Activated B cell treated with CpG ODN at 0.5 μM for 24 hours (primary cell): Measurements from ENCODE around the gene PCOLCE2. TPM values are rescaled to one million over a fixed set of nuclear protein-coding genes. Genes with fewer than 3 reads are reported as not detected.

Experiments used
- ATAC-seq: fragments of 200-7000 bp; cut with Tn5 transposase; one replicate; pipeline ENCODE4 v1.10.0; 2021; ENCODE audit warnings: low read depth, mild to moderate bottlenecking, moderate library complexity
- CTCF ChIA-PET: fragments of 350-600 bp; sonication (Branson Sonifier 250); formaldehyde crosslinking; loops from one replicate; lab custom pipeline; 2021; ENCODE audit warnings: antibody characterized with exemption; lab: Charles Lee
- POLR2A ChIA-PET: fragments of 350-600 bp; sonication (Branson Sonifier 250); formaldehyde crosslinking; loops from one replicate; lab custom pipeline; 2021; ENCODE audit warnings: antibody characterized with exemption; lab: Charles Lee
- DNase-seq: peaks from one replicate; pipeline ENCODE4 v3.0.0; 2022
- H3K27ac Mint-ChIP-seq: one replicate; pipeline ENCODE4 v1.8.0; 2020; ENCODE audit warnings: mixed read lengths
- H3K27me3 Mint-ChIP-seq: one replicate; pipeline ENCODE4 v1.8.0; 2021; ENCODE audit warnings: mixed read lengths
- H3K36me3 Mint-ChIP-seq: one replicate; pipeline ENCODE4 v1.8.0; 2021; ENCODE audit warnings: low read depth, mixed read lengths
- H3K4me1 Mint-ChIP-seq: one replicate; pipeline ENCODE4 v1.8.0; 2021; ENCODE audit warnings: mixed read lengths
- H3K4me3 Mint-ChIP-seq: one replicate; pipeline ENCODE4 v1.8.0; 2020; ENCODE audit warnings: mild to moderate bottlenecking, mixed read lengths
- H3K9me3 Mint-ChIP-seq: one replicate; pipeline ENCODE4 v1.8.0; 2020; ENCODE audit warnings: mixed read lengths
- intact Hi-C: fragments of 100-400 bp; cut with micrococcal nuclease; formaldehyde crosslinking; loops from one replicate; pipeline ENCODE4 v1.15.1; 2024
- total RNA-seq: library from RNA; stranded (reverse); gene quantifications from 2 replicates; pipeline ENCODE4 v1.2.3, GENCODE V29; 2022
- TF ChIP-seq, protein P1 (sequence below): fragments of 200-600 bp; IDR thresholded peaks from one replicate; pipeline ENCODE4 v1.8.0; 2022; ENCODE audit warnings: antibody characterized with exemption, mild to moderate bottlenecking

The PCOLCE2 gene
- total RNA-seq, 1 donor from 2014 or later, result not detected

DNA sequence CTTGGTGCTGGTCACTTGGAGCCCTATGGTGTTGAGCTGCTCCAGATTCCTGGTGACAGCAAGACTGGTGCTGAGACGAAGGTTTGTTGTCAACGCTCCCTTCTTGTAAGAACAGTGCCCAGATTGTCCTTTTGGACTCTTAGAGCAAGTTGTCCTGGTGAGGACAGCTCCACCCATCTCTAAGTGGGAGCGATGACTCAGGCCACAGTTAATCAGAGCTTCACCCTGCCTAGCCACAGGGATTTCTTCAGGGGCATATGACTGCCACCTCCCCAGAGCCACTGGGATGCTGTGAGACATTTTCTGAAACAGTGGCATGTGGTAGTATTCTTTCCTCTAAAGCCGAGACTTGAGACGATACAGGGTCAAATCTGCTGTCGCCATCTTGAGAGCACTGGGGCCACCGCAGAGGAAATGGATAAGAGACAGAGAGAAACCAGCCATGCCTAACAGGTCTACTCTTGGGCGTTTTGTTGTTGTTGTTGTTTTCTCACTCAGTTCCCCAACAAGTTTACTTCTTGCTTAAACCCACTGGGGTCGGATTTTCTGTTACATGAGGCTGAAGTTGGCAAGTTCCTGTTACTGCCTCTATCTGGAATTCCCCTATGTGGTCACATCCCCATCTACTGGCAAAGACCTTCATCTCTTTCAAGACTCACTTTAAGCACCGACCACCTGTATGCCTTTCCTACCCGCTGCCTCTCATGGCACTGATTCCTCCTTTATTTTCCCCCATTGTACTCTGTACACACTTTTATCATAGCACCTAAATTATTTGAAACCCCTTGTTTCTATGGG lies 16.0 kb upstream of the PCOLCE2 start:
- no peaks in the 10 kb centered on the region for H3K36me3 Mint-ChIP-seq
- ChIA-PET CTCF (no interaction called here), POLR2A (no interaction called here)
- intact Hi-C loops, result loop anchor here (2.0 kb wide), 1 partner anchor 318 kb away; no protein-coding TSS in a partner anchor
- H3K4me3 Mint-ChIP-seq, result no peak overlapping the region
- peaks cover 8% of the 10 kb centered on the region for H3K4me1 Mint-ChIP-seq
- no peak for DNase-seq
- TF ChIP-seq, protein P1, sequence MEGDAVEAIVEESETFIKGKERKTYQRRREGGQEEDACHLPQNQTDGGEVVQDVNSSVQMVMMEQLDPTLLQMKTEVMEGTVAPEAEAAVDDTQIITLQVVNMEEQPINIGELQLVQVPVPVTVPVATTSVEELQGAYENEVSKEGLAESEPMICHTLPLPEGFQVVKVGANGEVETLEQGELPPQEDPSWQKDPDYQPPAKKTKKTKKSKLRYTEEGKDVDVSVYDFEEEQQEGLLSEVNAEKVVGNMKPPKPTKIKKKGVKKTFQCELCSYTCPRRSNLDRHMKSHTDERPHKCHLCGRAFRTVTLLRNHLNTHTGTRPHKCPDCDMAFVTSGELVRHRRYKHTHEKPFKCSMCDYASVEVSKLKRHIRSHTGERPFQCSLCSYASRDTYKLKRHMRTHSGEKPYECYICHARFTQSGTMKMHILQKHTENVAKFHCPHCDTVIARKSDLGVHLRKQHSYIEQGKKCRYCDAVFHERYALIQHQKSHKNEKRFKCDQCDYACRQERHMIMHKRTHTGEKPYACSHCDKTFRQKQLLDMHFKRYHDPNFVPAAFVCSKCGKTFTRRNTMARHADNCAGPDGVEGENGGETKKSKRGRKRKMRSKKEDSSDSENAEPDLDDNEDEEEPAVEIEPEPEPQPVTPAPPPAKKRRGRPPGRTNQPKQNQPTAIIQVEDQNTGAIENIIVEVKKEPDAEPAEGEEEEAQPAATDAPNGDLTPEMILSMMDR, result no peak
- H3K27me3 Mint-ChIP-seq, result peaks cover 11% of the 10 kb centered on the region
- no peaks in the 10 kb centered on the region for H3K9me3 Mint-ChIP-seq
- no peak overlapping the region for H3K27ac Mint-ChIP-seq
- peak; percentile 65 for ATAC-seq

DNA sequence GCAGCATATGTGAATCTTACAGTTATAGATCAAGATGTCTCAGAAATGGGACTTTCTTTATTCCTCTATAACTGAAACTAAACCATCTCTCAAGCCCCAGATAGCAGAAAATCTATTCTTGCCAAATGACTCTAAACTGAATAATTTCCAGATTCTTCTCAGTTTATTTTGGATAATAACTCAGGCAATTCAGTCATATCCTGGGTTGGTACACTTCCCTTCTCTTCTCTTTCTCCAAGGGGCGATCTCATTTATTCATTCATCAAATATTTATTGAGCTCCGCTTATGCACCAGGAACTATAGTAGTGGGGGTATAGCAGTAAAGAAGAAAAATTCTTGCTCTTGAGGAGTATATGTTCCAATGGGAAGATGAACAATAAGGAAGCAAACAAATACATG lies 13.5 kb upstream of the PCOLCE2 start:
- no peaks in the 10 kb centered on the region for H3K36me3 Mint-ChIP-seq
- no peak overlapping the region for H3K27ac Mint-ChIP-seq
- H3K9me3 Mint-ChIP-seq, result peaks cover 5% of the 10 kb centered on the region
- peaks cover 8% of the 10 kb centered on the region for H3K4me1 Mint-ChIP-seq
- ATAC-seq, result no peak
- POLR2A ChIA-PET, result no interaction called here
- no peak overlapping the region for H3K4me3 Mint-ChIP-seq
- TF ChIP-seq, protein P1, result no peak
- CTCF ChIA-PET, result no interaction called here
- peaks cover 19% of the 10 kb centered on the region for H3K27me3 Mint-ChIP-seq
- DNase-seq, result no peak
- intact Hi-C loops, result no loop called here

DNA sequence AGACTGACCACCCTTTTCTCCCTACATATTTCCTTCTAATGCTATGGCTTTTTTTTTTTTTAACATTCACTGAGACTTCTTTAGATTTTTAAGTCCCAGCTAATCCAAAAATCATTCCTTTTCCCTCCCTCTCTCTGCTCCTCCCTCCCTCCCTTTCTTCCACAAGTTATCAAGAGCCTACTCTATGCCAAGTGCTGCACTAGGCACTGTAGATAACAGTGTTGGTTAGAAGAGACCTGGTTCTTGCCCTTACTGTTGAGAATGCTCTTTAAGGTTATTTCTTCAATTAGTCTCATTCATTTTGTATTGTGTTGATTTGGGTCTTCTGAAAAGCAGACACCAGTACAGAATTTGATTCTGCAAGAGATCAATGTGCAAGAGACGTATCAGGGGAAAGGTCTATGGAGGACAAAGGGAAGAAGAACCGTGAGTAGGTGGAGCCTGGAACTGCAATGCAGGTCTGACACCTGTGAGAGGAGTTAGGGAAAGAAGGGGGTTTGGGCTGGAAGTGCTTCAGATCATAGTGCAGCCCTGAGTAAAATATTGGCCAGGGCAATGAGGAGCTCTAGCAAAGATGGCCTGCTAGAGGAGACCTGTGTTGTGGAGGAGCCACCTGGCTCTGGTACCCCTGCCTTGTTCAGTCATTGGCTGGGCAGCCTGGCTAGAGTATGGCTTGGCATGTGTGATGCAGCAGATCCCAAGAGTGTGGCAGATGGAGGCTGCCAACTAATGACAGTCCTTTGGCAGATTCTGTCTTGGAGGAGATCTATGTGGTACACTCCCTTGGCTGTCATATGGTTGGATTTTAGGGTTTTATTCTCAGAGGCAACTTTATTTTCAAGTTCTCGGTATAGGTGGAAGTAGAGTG lies 9.7 kb upstream of the PCOLCE2 start:
- no peak for DNase-seq
- ChIA-PET CTCF (interaction anchor here (0.6 kb wide), 1 partner anchor 27 kb away, joined by 3 read pairs; no protein-coding TSS in a partner anchor), POLR2A (no interaction called here)
- no peaks in the 10 kb centered on the region for H3K4me1 Mint-ChIP-seq
- no peak overlapping the region for H3K27ac Mint-ChIP-seq
- intact Hi-C loops, result no loop called here
- H3K27me3 Mint-ChIP-seq, result peaks cover 19% of the 10 kb centered on the region
- TF ChIP-seq, protein P1, result no peak
- H3K9me3 Mint-ChIP-seq, result peaks cover 5% of the 10 kb centered on the region
- ATAC-seq, result no peak
- H3K4me3 Mint-ChIP-seq, result no peak overlapping the region
- H3K36me3 Mint-ChIP-seq, result no peaks in the 10 kb centered on the region

DNA sequence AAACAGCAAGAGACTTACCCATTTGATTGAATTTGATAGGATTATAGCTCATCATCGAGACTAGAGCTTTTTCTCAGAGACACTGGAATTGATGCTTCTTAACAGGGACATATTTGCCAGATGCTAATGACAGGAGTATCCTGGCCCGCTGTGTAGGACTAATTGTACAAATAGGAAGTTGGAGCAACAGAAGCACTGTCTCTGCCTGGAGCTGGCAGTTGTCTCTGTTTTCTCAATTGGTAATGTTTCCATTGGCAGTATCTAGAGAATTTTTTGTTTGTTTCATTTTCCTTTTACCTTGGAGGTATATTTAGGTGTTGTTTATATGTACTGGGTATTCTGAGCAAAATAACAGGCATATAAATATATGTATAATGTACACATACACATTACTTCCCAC lies 8.9 kb upstream of the PCOLCE2 start:
- Mint-ChIP-seq H3K9me3 (peaks cover 5% of the 10 kb centered on the region), H3K4me1 (no peaks in the 10 kb centered on the region), H3K27ac (no peak overlapping the region), H3K4me3 (no peak overlapping the region), H3K36me3 (no peaks in the 10 kb centered on the region), H3K27me3 (peaks cover 21% of the 10 kb centered on the region)
- ChIA-PET CTCF (interaction anchor here (0.6 kb wide), 1 partner anchor 27 kb away, joined by 3 read pairs; no protein-coding TSS in a partner anchor), POLR2A (no interaction called here)
- intact Hi-C loops, result no loop called here
- ATAC-seq, result no peak
- TF ChIP-seq, protein P1, result no peak
- DNase-seq, result no peak

DNA sequence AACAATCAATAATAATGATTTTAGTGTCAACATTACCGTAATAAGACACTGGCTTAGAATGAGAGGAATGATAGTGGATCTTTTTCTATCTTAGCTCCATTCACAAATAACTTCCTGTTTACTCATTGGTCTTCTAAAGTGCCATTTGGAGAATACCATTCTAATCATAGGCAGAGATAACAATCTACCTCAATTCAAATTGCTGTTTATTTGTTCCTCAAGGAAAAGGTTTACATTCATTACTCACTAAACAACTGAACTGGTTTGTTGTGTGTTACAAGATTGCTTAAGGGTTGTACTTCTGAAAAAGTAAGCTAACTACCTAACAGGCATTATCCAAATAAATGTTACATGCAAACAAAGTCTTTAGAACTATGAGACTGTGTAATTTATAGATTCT lies 8.1 kb upstream of the PCOLCE2 start:
- Mint-ChIP-seq H3K4me1 (no peaks in the 10 kb centered on the region), H3K27me3 (peaks cover 21% of the 10 kb centered on the region), H3K9me3 (peaks cover 5% of the 10 kb centered on the region), H3K27ac (no peak overlapping the region), H3K4me3 (no peak overlapping the region), H3K36me3 (no peaks in the 10 kb centered on the region)
- intact Hi-C loops, result no loop called here
- ChIA-PET CTCF (interaction anchor here (1.1 kb wide), 1 partner anchor 9 kb away, joined by 3 read pairs; no protein-coding TSS in a partner anchor), POLR2A (no interaction called here)
- ATAC-seq (no peak), DNase-seq (no peak)
- TF ChIP-seq, protein P1, result no peak
